ENCODE results near the gene TNFRSF25. TPM values are rescaled to one million over a fixed set of nuclear protein-coding genes. Genes with fewer than 3 reads are reported as not detected.
"Not testable (repeated sequence)": the region's sequence is repeated elsewhere in the genome, so short reads cannot be mapped to it uniquely, and the experiment has no call there.

The TNFRSF25 gene
- total RNA-seq, 4 donors from 2014 or later, result 1.0 to 4.2 (median 2.7) TPM

GRCh38 chr1:6450943-6451373 is 15.0 kb downstream of the TNFRSF25 start:
- Histone ChIP-seq H3K4me1 (peaks cover 2 to 5% of the 10 kb centered on the region in 2 donors), H3K36me3 (no peaks in the 10 kb centered on the region), H3K27ac (no peak overlapping the region), H3K4me3 (no peak overlapping the region), H3K9me3 (no peaks in the 10 kb centered on the region), H3K27me3 (peaks cover 82 to 85% (median 84%) of the 10 kb centered on the region in 3 donors)
- no peak for DNase-seq
- no peak for TF ChIP-seq POLR2A (IDR thresholded peaks at IDR 0.05)
- no peak for TF ChIP-seq CTCF (IDR thresholded peaks at IDR 0.05 in 4 of 5, conservative IDR thresholded peaks at IDR 0.05 in 1 of 5)
- no peak for ATAC-seq
- in situ Hi-C loops (cut with MboI; ENCODE audit: low sequenced_read_pairs in 4 of 4), result no loop called here
- intact Hi-C loops (cut with DNase I; ENCODE audit: low total_unique reads), result no loop called here

GRCh38 chr1:6450486-6450885 is 15.5 kb downstream of the TNFRSF25 start:
- intact Hi-C loops (cut with DNase I; ENCODE audit: low total_unique reads); H3K27ac ChIP-seq; in situ Hi-C loops (cut with MboI; ENCODE audit: low sequenced_read_pairs in 4 of 4); DNase-seq; ATAC-seq; H3K4me1 ChIP-seq; H3K9me3 ChIP-seq; H3K36me3 ChIP-seq; H3K4me3 ChIP-seq: not testable (repeated sequence)
- peaks cover 78 to 84% (median 82%) of the 10 kb centered on the region in 3 donors for H3K27me3 ChIP-seq

- no peak for ATAC-seq
- Histone ChIP-seq H3K9me3 (no peaks in the 10 kb centered on the region), H3K36me3 (no peaks in the 10 kb centered on the region), H3K27me3 (peaks cover 76 to 86% (median 78%) of the 10 kb centered on the region in 3 donors), H3K27ac (no peak overlapping the region), H3K4me3 (no peak overlapping the region), H3K4me1 (peaks cover 2 to 5% of the 10 kb centered on the region in 2 donors)
- in situ Hi-C loops (cut with MboI; ENCODE audit: low sequenced_read_pairs in 4 of 4) (no loop called here), intact Hi-C loops (cut with DNase I; ENCODE audit: low total_unique reads) (no loop called here)
- DNase-seq, result no peak
- TF ChIP-seq CTCF (IDR thresholded peaks at IDR 0.05 in 4 of 5, conservative IDR thresholded peaks at IDR 0.05 in 1 of 5), result no peak
These were observed 15.9 kb downstream of the TNFRSF25 start for GRCh38 chr1:6450005-6450450.

- Histone ChIP-seq H3K4me3 (no peak overlapping the region), H3K27me3 (peaks cover 71 to 80% (median 73%) of the 10 kb centered on the region in 3 donors), H3K36me3 (no peaks in the 10 kb centered on the region), H3K27ac (no peak overlapping the region), H3K4me1 (peaks cover 2 to 5% of the 10 kb centered on the region in 2 donors), H3K9me3 (no peaks in the 10 kb centered on the region)
- intact Hi-C loops (cut with DNase I; ENCODE audit: low total_unique reads) (no loop called here), in situ Hi-C loops (cut with MboI; ENCODE audit: low sequenced_read_pairs in 4 of 4) (no loop called here)
- ATAC-seq, result peak in 1 of 2 donors; percentile 25
- no peak for TF ChIP-seq POLR2A (IDR thresholded peaks at IDR 0.05)
- TF ChIP-seq CTCF (IDR thresholded peaks at IDR 0.05 in 4 of 5, conservative IDR thresholded peaks at IDR 0.05 in 1 of 5), result no peak
- DNase-seq, result no peak
These were observed 17.0 kb downstream of the TNFRSF25 start for GRCh38 chr1:6448749-6449631.

All from gastrocnemius medialis (tissue), 4 donors.